NCI-H748 treated with DMSO at 0.1 percent for 48 hours (cell line): ENCODE results near the gene CHEK2.
"Not testable (repeated sequence)": the region's sequence is repeated elsewhere in the genome, so short reads cannot be mapped to it uniquely, and the experiment has no call there.

Source experiments
- DNase-seq: peaks from one replicate; lab custom pipeline; 2025; lab: John Stamatoyannopoulos, UW

The CHEK2 gene

GRCh38 chr22:28741200-28741784 is 328 bp downstream of the CHEK2 start:
- no peak for DNase-seq

DNA sequence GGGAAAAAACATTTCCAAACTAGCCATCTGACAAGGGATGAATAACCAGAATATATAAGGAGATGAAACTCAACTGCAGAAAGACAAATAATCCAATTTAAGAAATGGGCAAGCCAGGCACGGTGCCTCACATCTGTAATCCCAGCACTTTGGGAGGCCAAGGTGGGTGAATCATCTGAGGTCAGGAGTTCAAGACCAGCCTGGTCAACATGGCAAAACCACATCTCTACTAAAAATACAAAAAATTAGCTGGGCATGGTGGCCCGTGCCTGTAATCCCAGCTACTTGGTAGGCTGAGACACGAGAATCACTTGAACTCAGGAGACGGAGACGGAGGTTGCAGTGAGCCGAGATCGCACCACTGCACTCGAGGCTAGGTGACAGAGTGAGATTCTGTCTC is 2.7 kb downstream of the CHEK2 start:
- not testable (repeated sequence) for DNase-seq

GRCh38 chr22:28737701-28738100 is 3.9 kb downstream of the CHEK2 start:
- DNase-seq, result no peak

DNA sequence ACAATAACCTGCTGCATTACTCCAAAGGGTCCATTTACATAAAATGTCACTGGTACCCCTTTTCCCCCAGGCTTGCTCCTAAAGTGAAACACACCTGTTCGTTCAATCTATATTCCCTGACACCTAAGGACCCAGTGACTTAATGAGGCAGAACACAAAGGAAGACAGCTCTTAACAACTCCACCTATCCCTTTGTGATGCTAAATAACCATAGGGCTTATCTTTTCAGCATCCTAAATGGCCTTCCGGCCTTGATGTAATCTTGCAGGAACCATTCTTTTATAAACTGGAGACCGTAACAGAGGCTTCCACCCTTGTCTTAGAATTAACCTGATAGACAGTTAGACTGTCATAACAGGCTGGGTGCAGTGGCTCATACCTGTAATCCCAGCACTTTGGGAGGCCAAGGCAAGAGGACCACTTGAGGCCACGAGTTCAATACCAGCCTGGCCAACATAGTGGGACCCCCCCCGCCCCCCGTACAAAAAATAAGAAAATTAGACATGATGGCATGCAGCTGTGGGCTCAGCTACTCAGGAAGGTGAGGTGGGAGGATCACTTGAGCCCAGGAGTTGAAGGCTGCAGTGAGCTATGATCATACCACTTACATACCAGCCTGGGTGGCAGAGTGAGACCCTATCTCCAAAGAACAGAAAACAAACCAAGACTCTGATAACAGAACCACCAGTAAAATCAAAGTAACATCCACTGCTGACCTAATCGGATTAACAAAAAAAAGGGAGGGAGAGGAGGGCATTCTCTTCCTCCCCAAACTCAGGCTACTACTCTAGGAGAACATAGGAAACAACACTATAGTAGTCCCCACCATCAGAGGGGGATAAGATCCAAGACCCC is 5.1 kb downstream of the CHEK2 start:
- peak; percentile 26 for DNase-seq

GRCh38 chr22:28734393-28734792 is 7.2 kb downstream of the CHEK2 start:
- no peak for DNase-seq

- no peak for DNase-seq
These were observed 11.4 kb downstream of the CHEK2 start for GRCh38 chr22:28730179-28730578.

DNA sequence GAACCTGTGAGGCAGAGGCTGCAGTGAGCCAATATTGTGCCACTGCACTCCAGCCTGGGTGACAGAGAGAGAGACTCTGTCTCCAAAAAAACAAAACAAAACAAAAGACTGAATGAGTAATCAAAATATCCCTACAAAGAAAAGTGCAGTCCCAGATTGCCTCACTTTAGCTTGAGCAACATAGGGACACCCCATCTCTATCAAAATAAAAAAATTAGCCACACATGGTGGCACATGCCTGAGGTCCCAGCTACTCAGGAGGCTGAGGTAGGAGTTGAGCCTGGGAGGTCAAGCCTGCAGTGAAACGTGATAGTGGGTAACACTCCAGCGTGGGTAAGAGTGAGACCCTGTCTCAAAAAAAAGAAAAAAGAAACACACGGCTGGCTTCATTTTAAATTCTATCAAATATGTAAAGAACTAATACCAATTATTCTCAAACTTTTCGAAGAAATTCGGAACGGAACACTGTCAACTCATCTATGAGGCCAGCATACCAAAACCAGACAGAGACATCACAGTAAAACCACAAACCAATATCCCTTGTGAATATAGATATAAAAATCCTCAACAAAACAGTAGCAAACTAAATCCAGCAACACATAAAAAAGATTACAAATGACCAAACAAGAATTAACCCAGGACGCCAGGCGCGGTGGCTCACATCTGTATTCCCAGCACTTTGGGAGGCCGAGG is 12.9 kb downstream of the CHEK2 start:
- no peak for DNase-seq

GRCh38 chr22:28728002-28728401 is 13.6 kb downstream of the CHEK2 start:
- DNase-seq, result no peak

DNA sequence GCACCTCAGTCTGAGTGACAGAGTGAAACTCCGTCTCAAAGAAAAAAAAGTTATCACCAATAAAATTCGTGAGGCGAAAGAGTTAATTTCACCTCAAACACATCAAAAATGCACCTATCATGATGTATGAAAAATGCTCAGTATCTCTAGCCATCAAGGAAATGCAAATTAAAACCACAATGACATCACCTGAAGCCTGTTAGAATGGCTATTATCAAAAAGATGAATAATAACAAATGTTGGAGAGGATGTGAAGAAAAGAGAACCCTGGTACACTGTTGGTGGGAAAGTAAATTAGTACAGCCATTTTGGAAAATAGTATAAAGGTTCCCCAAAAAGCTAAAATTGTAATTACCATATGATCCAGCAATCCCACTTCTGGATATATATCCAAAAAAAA is 23.6 kb downstream of the CHEK2 start:
- no peak for DNase-seq

GRCh38 chr22:28716686-28717085 is 24.9 kb downstream of the CHEK2 start:
- DNase-seq, result no peak

DNA sequence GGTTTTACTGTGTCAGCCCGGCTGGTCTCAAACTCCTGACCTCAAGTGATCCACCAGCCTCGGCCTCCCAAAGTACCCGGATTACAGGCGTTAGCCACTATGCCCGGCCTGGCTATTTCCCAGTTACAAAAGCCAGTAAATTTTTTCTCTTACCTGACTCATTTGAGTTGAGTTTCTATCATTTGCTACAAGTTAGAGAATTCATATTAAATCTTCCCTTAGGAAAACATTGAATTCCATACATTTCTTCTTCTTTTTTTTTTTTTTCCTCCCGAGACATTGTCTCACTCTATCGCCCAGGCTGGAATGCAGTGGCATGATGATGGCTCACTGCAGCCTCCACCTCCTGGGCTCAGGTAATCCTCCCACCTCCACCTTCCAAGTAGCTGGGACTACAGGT is 26.0 kb downstream of the CHEK2 start:
- DNase-seq, result no peak

GRCh38 chr22:28714043-28714628 is 27.5 kb downstream of the CHEK2 start:
- DNase-seq, result no peak

- no peak for DNase-seq
These were observed 29.5 kb downstream of the CHEK2 start for GRCh38 chr22:28711820-28712777.

DNA sequence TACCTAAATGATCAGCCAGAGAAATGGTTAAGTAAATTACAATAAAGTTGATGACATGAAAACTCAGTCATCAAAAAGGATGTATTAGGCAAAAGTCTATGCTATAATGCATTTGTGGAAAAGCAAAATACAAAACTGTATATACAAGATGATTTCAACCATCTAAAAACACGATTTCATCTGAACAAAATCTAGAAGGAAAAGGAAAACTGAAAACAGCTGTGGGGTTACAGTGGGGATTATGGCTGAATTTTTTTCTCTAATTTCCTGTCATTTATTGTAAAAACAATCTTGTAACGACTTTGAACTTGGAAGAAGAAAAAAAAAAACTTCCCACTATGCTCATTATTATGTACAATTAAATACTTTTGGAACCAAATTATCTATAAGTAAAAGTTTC is 30.3 kb downstream of the CHEK2 start:
- DNase-seq, result no peak

GRCh38 chr22:28710576-28711191 is 30.9 kb downstream of the CHEK2 start:
- DNase-seq, result no peak

GRCh38 chr22:28710107-28710506 is 31.5 kb downstream of the CHEK2 start:
- DNase-seq, result no peak

GRCh38 chr22:28706845-28707244 is 34.8 kb downstream of the CHEK2 start:
- no peak for DNase-seq

- DNase-seq, result no peak
These were observed 38.2 kb downstream of the CHEK2 start for GRCh38 chr22:28703436-28703835.

DNA sequence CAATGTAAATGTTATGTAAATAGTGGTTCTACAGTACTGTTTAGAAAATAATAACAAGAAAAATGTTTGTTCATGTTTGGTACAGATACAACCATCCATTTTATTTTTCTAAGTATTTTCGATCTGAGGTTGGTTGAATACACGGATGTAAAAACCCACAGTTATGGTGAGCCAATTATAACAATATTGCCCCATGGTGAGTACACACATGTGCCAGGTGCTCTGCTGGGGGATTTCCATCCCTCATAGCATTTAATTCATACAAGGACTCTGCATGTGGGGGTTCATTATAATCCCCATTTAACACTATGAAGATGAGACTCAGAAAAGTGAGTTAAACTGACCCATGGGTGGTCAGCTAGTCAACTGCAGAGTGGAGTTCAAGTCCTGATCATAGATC is 38.7 kb downstream of the CHEK2 start:
- no peak for DNase-seq

- not testable (repeated sequence) for DNase-seq
These were observed 48.4 kb downstream of the CHEK2 start for GRCh38 chr22:28693041-28693760.
